Measurements from ENCODE around the gene TRIM29. TPM values are rescaled to one million over a fixed set of nuclear protein-coding genes. Genes with fewer than 3 reads are reported as not detected.

Gene TRIM29
- total RNA-seq, 5 donors from 2014 or later (not counting 1 experiment from before 2014, with no cell fraction given): not detected

GRCh38 chr11:120109531-120109930, 28.4 kb downstream of the TRIM29 start:
- no peaks in the 10 kb centered on the region for H3K36me3 Mint-ChIP-seq
- whole genome bisulfite sequencing (ENCODE audit: insufficient coverage): 20% methylated on average over 1 of the region's 5 CpGs
- no peak overlapping the region for H3K4me3 ChIP-seq (ENCODE audit: control insufficient read depth in 1 of 2, extremely low read depth in 1 of 2, low read length in 1 of 2)
- H3K4me3 Mint-ChIP-seq: no peak overlapping the region
- no peak overlapping the region for H3K27ac ChIP-seq (ENCODE audit: low read length)
- H3K27me3 ChIP-seq (replicated peaks in 1 of 2; ENCODE audit: control insufficient read depth in 2 of 2, extremely low read depth in 1 of 2, insufficient read depth in 2 of 2, low read length in 1 of 2): peaks cover 0 to 46% of the 10 kb centered on the region in 2 experiments
- CTCF ChIA-PET: no interaction called here
- POLR2A ChIA-PET: no interaction called here
- H3K9me3 Mint-ChIP-seq: no peaks in the 10 kb centered on the region
- H3K9me3 ChIP-seq: no peaks in the 10 kb centered on the region
- peaks cover 12 to 33% of the 10 kb centered on the region in 2 donors for H3K27me3 Mint-ChIP-seq
- H3K4me1 Mint-ChIP-seq: no peaks in the 10 kb centered on the region
- no peak overlapping the region for H3K27ac Mint-ChIP-seq
- H3K4me1 ChIP-seq (ENCODE audit: control insufficient read depth in 1 of 2, extremely low read depth in 1 of 2, insufficient read depth in 2 of 2, low read length in 2 of 2): peaks cover 0 to 5% of the 10 kb centered on the region in 2 experiments
- DNase-seq (no peak), ATAC-seq (replicated peaks in 1 of 4) (no peak)
- no peaks in the 10 kb centered on the region for H3K36me3 ChIP-seq (ENCODE audit: control insufficient read depth in 2 of 2, extremely low read depth in 1 of 2, insufficient read depth in 1 of 2, low read length in 1 of 2)

- peaks cover 0 to 46% of the 10 kb centered on the region in 2 experiments for H3K27me3 ChIP-seq (replicated peaks in 1 of 2; ENCODE audit: control insufficient read depth in 2 of 2, extremely low read depth in 1 of 2, insufficient read depth in 2 of 2, low read length in 1 of 2)
- H3K9me3 ChIP-seq: no peaks in the 10 kb centered on the region
- ChIA-PET POLR2A (no interaction called here), CTCF (interaction anchor here (1.2 to 1.6 kb wide), 3 partner anchors 61 to 467 kb away, joined by 3 read pairs; no protein-coding TSS in a partner anchor)
- Mint-ChIP-seq H3K27ac (no peak overlapping the region), H3K9me3 (no peaks in the 10 kb centered on the region), H3K36me3 (no peaks in the 10 kb centered on the region), H3K4me3 (no peak overlapping the region), H3K4me1 (no peaks in the 10 kb centered on the region), H3K27me3 (peaks cover 12 to 30% of the 10 kb centered on the region in 2 donors)
- WGBS (ENCODE audit: insufficient coverage): 57% methylated on average over 5 of the region's 6 CpGs
- DNase-seq (no peak), ATAC-seq (replicated peaks in 1 of 4) (no peak)
- H3K4me3 ChIP-seq (ENCODE audit: control insufficient read depth in 1 of 2, extremely low read depth in 1 of 2, low read length in 1 of 2): no peak overlapping the region
- no peaks in the 10 kb centered on the region for H3K36me3 ChIP-seq (ENCODE audit: control insufficient read depth in 2 of 2, extremely low read depth in 1 of 2, insufficient read depth in 1 of 2, low read length in 1 of 2)
- H3K27ac ChIP-seq (ENCODE audit: low read length): no peak overlapping the region
- peaks cover 0 to 5% of the 10 kb centered on the region in 2 experiments for H3K4me1 ChIP-seq (ENCODE audit: control insufficient read depth in 1 of 2, extremely low read depth in 1 of 2, insufficient read depth in 2 of 2, low read length in 2 of 2)
Observed at GRCh38 chr11:120108785-120109168, 29.1 kb downstream of the TRIM29 start.

GRCh38 chr11:120108154-120108784, 29.6 kb downstream of the TRIM29 start:
- no peaks in the 10 kb centered on the region for H3K4me1 Mint-ChIP-seq
- H3K27me3 Mint-ChIP-seq: peaks cover 12 to 27% of the 10 kb centered on the region in 2 donors
- Histone ChIP-seq H3K27me3 (replicated peaks in 1 of 2; ENCODE audit: control insufficient read depth in 2 of 2, extremely low read depth in 1 of 2, insufficient read depth in 2 of 2, low read length in 1 of 2) (peaks cover 0 to 46% of the 10 kb centered on the region in 2 experiments), H3K9me3 (no peaks in the 10 kb centered on the region), H3K36me3 (ENCODE audit: control insufficient read depth in 2 of 2, extremely low read depth in 1 of 2, insufficient read depth in 1 of 2, low read length in 1 of 2) (no peaks in the 10 kb centered on the region), H3K27ac (ENCODE audit: low read length) (no peak overlapping the region), H3K4me1 (ENCODE audit: control insufficient read depth in 1 of 2, extremely low read depth in 1 of 2, insufficient read depth in 2 of 2, low read length in 2 of 2) (peaks cover 0 to 5% of the 10 kb centered on the region in 2 experiments), H3K4me3 (ENCODE audit: control insufficient read depth in 1 of 2, extremely low read depth in 1 of 2, low read length in 1 of 2) (no peak overlapping the region)
- H3K36me3 Mint-ChIP-seq: no peaks in the 10 kb centered on the region
- no peak overlapping the region for H3K4me3 Mint-ChIP-seq
- H3K9me3 Mint-ChIP-seq: no peaks in the 10 kb centered on the region
- ATAC-seq (replicated peaks in 1 of 4) (peak; percentile 38 to 75 (median 59)), DNase-seq (peak in 31 of 35 experiments; percentile 6 to 58 (median 38))
- WGBS (ENCODE audit: insufficient coverage): 0% methylated on average over 1 of the region's 6 CpGs
- POLR2A ChIA-PET: no interaction called here
- CTCF ChIA-PET: interaction anchor here (0.7 to 1.6 kb wide), 4 partner anchors 62 to 936 kb away, joined by 3 read pairs; no protein-coding TSS in a partner anchor
- H3K27ac Mint-ChIP-seq: no peak overlapping the region

GRCh38 chr11:120107692-120108091, 30.2 kb downstream of the TRIM29 start:
- Histone ChIP-seq H3K4me1 (ENCODE audit: control insufficient read depth in 1 of 2, extremely low read depth in 1 of 2, insufficient read depth in 2 of 2, low read length in 2 of 2) (peaks cover 0 to 5% of the 10 kb centered on the region in 2 experiments), H3K4me3 (ENCODE audit: control insufficient read depth in 1 of 2, extremely low read depth in 1 of 2, low read length in 1 of 2) (no peak overlapping the region), H3K36me3 (ENCODE audit: control insufficient read depth in 2 of 2, extremely low read depth in 1 of 2, insufficient read depth in 1 of 2, low read length in 1 of 2) (no peaks in the 10 kb centered on the region), H3K27ac (ENCODE audit: low read length) (no peak overlapping the region), H3K27me3 (replicated peaks in 1 of 2; ENCODE audit: control insufficient read depth in 2 of 2, extremely low read depth in 1 of 2, insufficient read depth in 2 of 2, low read length in 1 of 2) (peaks cover 0 to 47% of the 10 kb centered on the region in 2 experiments), H3K9me3 (no peaks in the 10 kb centered on the region)
- DNase-seq (no peak), ATAC-seq (replicated peaks in 1 of 4) (no peak)
- 79% methylated on average over 6 of the region's 6 CpGs for WGBS (ENCODE audit: insufficient coverage)
- ChIA-PET CTCF (interaction anchor here (0.7 to 1.6 kb wide), 3 partner anchors 62 to 936 kb away, joined by 3 read pairs; no protein-coding TSS in a partner anchor), POLR2A (no interaction called here)
- Mint-ChIP-seq H3K27ac (no peak overlapping the region), H3K4me1 (no peaks in the 10 kb centered on the region), H3K27me3 (peaks cover 12 to 25% of the 10 kb centered on the region in 2 donors), H3K9me3 (no peaks in the 10 kb centered on the region), H3K4me3 (no peak overlapping the region), H3K36me3 (no peaks in the 10 kb centered on the region)

GRCh38 chr11:120106354-120107150, 31.4 kb downstream of the TRIM29 start:
- DNase-seq (no peak), ATAC-seq (replicated peaks in 1 of 4) (no peak)
- CTCF ChIA-PET: no interaction called here
- Histone ChIP-seq H3K27ac (ENCODE audit: low read length) (no peak overlapping the region), H3K27me3 (replicated peaks in 1 of 2; ENCODE audit: control insufficient read depth in 2 of 2, extremely low read depth in 1 of 2, insufficient read depth in 2 of 2, low read length in 1 of 2) (peaks cover 0 to 49% of the 10 kb centered on the region in 2 experiments), H3K9me3 (no peaks in the 10 kb centered on the region), H3K4me3 (ENCODE audit: control insufficient read depth in 1 of 2, extremely low read depth in 1 of 2, low read length in 1 of 2) (no peak overlapping the region), H3K4me1 (ENCODE audit: control insufficient read depth in 1 of 2, extremely low read depth in 1 of 2, insufficient read depth in 2 of 2, low read length in 2 of 2) (peaks cover 0 to 5% of the 10 kb centered on the region in 2 experiments), H3K36me3 (ENCODE audit: control insufficient read depth in 2 of 2, extremely low read depth in 1 of 2, insufficient read depth in 1 of 2, low read length in 1 of 2) (no peaks in the 10 kb centered on the region)
- Mint-ChIP-seq H3K4me3 (no peak overlapping the region), H3K36me3 (no peaks in the 10 kb centered on the region), H3K9me3 (no peaks in the 10 kb centered on the region), H3K27ac (no peak overlapping the region), H3K27me3 (peaks cover 17 to 23% of the 10 kb centered on the region in 2 donors), H3K4me1 (no peaks in the 10 kb centered on the region)
- 70% methylated on average over 11 of the region's 11 CpGs for WGBS (ENCODE audit: insufficient coverage)
- POLR2A ChIA-PET: interaction anchor here in 1 of 2 donors (0.5 kb wide), 1 partner anchor 1548 kb away, joined by 4 read pairs; no protein-coding TSS in a partner anchor

GRCh38 chr11:120105576-120105975, 32.3 kb downstream of the TRIM29 start:
- CTCF ChIA-PET: no interaction called here
- POLR2A ChIA-PET: interaction anchor here in 1 of 2 donors (0.5 kb wide), 1 partner anchor 1549 kb away, joined by 4 read pairs; no protein-coding TSS in a partner anchor
- Mint-ChIP-seq H3K27ac (no peak overlapping the region), H3K27me3 (peaks cover 21 to 22% of the 10 kb centered on the region in 2 donors), H3K9me3 (no peaks in the 10 kb centered on the region), H3K36me3 (no peaks in the 10 kb centered on the region), H3K4me3 (no peak overlapping the region), H3K4me1 (no peaks in the 10 kb centered on the region)
- DNase-seq: no peak
- WGBS (ENCODE audit: insufficient coverage): 49% methylated on average over 6 of the region's 6 CpGs
- Histone ChIP-seq H3K4me3 (ENCODE audit: control insufficient read depth in 1 of 2, extremely low read depth in 1 of 2, low read length in 1 of 2) (no peak overlapping the region), H3K27me3 (replicated peaks in 1 of 2; ENCODE audit: control insufficient read depth in 2 of 2, extremely low read depth in 1 of 2, insufficient read depth in 2 of 2, low read length in 1 of 2) (peaks cover 0 to 49% of the 10 kb centered on the region in 2 experiments), H3K4me1 (ENCODE audit: control insufficient read depth in 1 of 2, extremely low read depth in 1 of 2, insufficient read depth in 2 of 2, low read length in 2 of 2) (peaks cover 0 to 5% of the 10 kb centered on the region in 2 experiments), H3K9me3 (no peaks in the 10 kb centered on the region), H3K36me3 (ENCODE audit: control insufficient read depth in 2 of 2, extremely low read depth in 1 of 2, insufficient read depth in 1 of 2, low read length in 1 of 2) (no peaks in the 10 kb centered on the region), H3K27ac (ENCODE audit: low read length) (no peak overlapping the region)
- ATAC-seq (replicated peaks in 1 of 4): no peak
